Left ventricle myocardium superior (tissue), 1 donor: ENCODE data around the gene PIMREG. TPM values are rescaled to one million over a fixed set of nuclear protein-coding genes. Genes with fewer than 3 reads are reported as not detected.
A peak's percentile ranks its signal among the peaks of the same experiment; 100 is the strongest.

Source experiments
- ATAC-seq: fragments of 200-7000 bp; cut with Tn5 transposase; one replicate; pipeline ENCODE4 v1.9.1; 2020; ENCODE audit warnings: mild to moderate bottlenecking, moderate library complexity
- DNase-seq: peaks from one replicate; pipeline ENCODE4 v3.0.0-alpha.2; 2020
- intact Hi-C: fragments of 100-400 bp; cut with micrococcal nuclease; formaldehyde crosslinking; loops from one replicate; pipeline ENCODE4 v1.11.0; 2022
- long read RNA-seq: library from polyadenylated mRNA; unstranded; transcript quantifications from one replicate; pipeline ENCODE4 v2.0.0, GENCODE V29; 2021
- total RNA-seq: library from RNA; stranded (reverse); fragmentation: NEBNext Ultra II Directional; extraction: Animal tissue kit (Norgen Biotek cat#: 25700); gene quantifications from one replicate; pipeline ENCODE4 v1.2.1, GENCODE V29; 2021
- donor health status: DM: no; HTN: yes; CAD: no; lungs with severe emphysema.

Gene PIMREG, protein sequence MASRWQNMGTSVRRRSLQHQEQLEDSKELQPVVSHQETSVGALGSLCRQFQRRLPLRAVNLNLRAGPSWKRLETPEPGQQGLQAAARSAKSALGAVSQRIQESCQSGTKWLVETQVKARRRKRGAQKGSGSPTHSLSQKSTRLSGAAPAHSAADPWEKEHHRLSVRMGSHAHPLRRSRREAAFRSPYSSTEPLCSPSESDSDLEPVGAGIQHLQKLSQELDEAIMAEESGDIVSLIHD
- not detected for total RNA-seq
- long read RNA-seq = 0 reads

DNA sequence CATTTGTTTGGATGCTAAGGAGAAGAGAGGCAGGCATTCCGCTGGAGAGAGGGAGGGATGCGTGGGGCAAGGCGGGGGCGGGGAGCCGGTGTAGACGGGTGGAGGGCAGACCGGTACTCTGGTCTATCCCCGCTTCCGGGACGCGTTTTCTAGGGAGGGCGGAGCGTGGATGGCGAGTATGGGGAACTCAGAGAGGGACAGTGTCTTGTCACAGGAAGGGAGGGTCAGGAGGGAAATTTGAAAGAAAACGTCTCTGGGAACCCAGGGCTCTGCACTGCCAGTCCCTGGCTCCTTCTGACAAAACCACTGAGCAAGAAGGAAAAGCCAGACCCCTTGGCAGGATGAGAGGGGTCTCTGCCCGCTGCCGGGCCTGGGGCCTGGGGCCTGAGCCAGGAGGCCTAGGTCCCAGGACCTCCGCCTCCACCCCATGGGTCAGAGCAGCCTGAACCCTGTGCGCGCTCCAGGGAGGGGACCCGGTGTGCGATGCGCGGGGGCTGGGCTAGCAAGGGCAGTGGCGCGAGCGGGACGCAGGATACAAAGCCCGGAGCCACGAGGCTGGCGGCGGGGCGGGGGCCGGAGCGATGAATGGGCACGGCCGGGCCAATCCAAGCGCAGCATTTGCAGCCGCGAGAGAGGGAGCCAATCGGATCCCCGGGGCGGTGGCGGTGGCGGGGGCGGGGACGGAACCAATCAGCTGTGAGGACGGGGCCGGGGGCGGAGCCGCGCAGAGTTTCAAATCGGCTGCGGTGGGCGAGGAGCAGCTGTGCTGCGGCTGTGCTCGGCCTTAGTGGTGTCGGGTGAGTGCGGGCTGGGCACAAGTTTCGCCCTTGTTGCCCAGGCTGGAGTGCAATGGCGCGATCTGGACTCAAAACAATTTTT, at the start of gene PIMREG:
PIMREG (plus strand) TSS at position 764 of the 879 bp plus-strand sequence. CDS start 656 bp downstream, outside the sequence.
- peak; percentile 100 for ATAC-seq
- intact Hi-C loops = no loop called here
- peak; percentile 96 for DNase-seq

DNA sequence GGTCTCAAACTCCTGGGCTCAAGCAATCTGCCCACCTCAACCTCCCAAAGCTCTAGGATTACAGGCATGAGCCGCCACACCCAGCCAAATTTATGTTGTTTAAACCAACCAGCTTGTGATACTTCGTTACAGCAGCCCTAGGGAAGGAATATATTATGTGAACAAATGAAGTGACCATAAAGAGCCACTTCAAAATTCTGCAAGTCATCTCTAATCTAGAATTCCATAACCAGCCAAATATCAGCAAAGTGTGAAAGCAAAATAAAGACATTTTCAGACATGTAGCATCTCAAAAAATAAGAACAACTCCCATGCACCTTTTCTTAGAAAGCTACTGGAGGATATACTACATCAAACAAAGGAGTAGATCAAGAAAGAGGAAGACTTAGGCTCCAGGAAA, 45.3 kb upstream of the PIMREG start:
- no peak for DNase-seq
- intact Hi-C loops = no loop called here
- ATAC-seq = no peak

DNA sequence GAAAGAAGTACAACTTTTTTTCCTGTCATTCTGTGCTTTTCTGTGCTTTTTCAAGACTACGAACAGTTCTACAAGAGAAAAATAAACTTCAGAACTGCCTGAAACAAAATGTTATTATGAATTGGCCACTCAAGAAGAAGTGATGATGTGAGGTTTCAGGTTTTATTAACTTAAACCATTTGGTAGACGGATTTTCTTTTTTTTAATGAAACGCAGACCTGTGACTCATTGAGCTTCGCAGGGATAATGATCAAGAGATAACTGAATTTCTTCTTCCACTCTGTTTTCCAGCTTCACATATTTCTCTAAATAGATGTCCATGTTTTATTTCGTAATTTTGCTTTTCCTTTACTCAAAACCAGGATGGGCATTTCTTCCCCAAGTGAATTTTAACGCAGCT, 42.0 kb upstream of the PIMREG start:
- intact Hi-C loops = no loop called here
- DNase-seq (no peak), ATAC-seq (no peak)

DNA sequence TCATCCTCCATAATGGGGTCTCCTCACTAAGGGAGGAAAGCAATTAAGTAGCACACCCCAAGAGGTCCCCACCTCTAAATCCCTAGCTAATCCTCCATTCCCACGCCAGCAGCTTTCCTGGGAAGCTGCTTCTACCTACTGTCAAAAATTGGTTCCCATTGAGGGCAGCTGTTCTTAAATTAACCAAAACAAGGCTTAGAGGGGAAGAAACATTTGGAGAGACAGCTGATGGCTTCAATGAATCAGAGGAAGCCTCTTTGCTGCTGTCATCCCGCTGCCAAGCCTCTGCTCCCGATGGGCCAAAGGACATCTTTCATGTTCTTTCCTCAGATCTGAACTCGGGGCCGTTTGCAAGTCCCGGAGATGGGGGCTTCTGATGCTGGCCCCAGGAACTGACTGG, 36.0 kb upstream of the PIMREG start:
- intact Hi-C loops = no loop called here
- ATAC-seq = no peak
- no peak for DNase-seq

DNA sequence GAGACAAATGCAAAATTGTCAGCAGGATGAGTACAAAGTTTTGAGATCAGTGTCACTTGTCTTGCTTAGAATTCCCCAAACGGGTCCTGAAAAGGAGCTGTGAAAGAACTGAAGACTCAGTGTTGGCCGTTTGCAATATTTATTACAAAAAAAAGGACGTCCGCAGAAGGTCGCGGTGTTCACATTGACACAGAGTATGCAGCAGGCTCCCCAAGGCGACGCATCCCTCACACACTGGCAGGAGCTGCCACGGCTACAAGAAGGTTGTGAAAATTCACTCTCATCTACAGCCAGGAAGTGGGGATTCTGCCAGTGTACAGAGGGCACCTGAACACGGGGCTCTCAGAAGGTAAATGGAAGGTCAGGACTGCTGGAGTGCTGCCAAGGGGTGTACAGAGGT, 35.5 kb upstream of the PIMREG start:
- intact Hi-C loops = no loop called here
- ATAC-seq (no peak), DNase-seq (no peak)

DNA sequence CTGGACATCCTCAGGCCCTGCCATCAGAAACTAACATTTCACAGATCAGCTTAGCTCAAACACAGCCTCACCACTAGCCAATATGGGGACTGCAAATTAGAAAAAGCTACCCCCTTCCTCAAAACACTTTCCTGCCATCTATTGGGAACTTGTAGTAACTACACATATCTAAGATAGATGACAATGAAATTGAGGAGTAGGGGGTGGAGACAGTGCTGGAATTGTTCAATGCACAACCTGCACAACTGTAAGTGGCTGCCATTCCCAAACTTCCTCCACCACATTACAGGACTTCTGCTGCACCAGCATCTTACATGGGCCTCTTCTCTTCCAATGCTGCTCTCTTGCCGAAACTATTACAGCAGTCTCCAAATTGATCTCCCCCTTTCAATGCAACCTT, 31.2 kb upstream of the PIMREG start:
- intact Hi-C loops = no loop called here
- DNase-seq = no peak
- no peak for ATAC-seq

DNA sequence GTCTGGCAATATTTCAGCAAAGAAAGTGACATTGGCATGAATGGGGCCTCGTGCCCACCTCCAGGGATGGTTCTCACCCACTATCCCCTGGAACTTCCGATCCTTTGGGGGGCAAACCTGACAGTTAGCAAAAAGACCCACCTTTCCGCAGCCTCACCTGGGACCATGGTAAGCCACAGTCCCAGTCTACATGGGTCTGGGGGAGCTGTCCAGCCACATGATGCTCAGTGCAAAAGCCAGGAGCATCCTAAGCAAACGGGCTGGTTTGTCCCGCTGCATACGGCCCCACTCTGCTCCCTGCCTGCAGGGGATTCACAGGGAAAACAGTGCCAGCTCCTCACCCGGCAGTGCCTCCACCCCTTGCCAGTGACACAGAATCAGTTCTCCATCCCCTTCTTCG, 28.6 kb upstream of the PIMREG start:
- intact Hi-C loops = no loop called here
- ATAC-seq (no peak), DNase-seq (no peak)

DNA sequence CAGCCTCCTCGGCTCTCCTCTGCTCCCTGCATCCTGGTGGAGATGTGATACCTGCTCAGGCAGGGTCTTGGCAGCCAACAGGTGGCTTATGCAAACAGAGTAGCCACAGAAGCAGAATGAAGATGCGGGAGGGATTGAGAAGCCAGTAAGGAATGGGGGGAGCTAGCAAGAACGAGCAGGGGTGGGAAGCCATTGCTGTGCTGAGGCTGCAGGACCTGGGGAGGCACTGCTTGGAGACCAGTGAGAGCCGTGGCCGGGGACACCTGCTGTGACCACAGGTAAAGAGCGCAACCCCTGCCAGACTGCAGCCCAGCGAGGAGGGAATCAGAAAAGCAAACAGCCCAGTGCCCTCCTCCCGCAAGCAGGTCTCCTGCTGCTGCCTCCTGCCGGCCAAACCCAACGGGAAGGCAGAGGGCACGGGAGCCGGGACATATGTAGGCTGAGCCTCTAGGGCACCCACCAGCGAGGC, 24.0 kb upstream of the PIMREG start:
- no peak for ATAC-seq
- intact Hi-C loops = loop anchor here (5.0 kb wide), 1 partner anchor 833 kb away; no protein-coding TSS in a partner anchor
- no peak for DNase-seq

DNA sequence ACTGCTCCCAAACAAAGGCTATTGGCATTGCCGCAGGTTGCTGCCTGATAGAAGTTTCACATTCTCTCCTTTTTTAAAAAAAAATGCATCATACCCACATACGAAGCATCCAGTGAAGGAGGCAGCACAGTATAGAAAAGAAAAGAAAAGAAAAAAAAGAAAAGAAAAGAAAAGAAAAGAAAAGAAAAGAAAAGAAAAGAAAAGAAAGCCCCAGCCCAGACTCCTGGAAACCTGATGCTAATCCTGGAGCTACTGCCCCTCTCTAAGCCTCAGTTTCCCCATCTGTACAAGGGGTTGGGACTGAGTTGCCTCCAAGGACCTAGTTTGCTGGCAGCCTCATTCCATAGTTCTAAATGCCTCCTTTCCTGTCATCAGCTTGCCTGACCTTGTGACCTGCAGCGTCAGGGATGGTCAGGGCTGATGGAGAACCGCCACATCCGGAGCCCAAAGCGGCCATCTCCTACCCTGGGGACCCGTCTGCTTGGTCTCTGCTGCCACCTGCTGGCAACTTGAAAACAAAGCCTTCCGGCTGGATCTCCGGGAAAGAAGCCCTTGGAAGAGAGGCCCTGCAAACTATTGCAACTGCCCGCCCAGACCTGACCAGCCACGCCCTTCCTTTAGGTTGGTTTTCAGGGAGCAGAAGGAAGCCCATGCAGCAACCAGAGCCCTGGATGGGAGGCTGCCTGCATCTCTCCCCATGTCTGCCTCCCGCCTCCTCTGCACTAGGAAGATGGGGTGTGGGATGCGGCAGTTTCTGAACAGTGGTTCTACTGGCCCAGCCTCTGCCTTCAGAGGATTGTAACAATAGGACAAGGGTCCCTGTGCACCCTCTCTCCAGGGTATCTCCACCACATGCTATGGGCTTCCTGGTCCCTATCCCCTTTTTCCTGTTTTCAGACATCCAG, 22.3 kb upstream of the PIMREG start:
- ATAC-seq = peak; percentile 87
- intact Hi-C loops = loop anchor here (5.0 kb wide), 1 partner anchor 835 kb away; no protein-coding TSS in a partner anchor
- peak; percentile 76 for DNase-seq

DNA sequence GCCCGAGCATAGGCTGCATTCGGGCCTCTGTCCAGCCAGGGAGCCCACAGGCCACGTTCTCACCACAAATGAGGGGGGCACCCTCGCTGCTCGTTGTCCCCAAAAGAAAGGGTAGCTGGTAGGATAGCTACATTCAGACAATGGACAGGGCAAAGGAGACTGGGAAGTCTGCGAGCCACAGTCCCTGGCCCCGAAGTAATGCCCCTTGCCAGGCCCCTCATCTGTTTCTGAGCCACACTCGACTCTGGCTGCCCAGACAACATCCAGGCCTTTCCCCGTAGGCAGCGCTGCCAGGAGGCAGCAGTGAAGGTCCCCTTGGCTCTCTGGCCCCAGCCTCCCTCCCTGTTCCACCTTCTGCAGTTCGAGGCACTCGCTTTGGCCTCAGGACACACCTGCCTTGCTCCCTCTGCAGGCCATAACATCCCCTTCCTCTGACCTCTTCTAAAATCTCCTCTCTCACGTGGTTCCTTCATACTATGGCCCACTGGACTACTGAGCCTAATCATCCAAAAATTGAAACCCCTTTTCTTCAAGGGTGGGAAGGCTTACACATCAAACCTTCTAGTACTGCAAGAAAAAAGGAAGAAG, 21.5 kb upstream of the PIMREG start:
- intact Hi-C loops = loop anchor here (5.0 kb wide), 1 partner anchor 835 kb away; no protein-coding TSS in a partner anchor
- ATAC-seq (no peak), DNase-seq (no peak)

DNA sequence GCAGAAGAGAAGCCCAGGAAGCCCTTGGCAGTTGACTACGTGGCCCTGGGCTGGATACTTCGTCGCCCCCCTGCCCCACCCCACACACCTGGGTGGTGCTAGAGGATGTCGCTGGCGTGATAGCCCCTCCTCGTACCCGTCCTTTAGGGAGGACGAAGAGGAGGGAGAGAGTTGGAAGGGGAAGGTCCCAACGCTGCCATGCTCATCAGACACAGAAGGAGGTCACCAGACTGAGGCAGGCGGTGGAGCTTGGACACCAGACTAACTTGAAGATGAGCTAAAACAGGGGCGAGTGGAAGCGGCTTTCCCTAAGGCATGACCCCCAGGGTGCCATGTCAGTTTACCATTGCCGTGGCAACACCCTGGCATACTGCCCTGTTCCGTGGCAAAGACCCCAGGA, 20.3 kb upstream of the PIMREG start:
- intact Hi-C loops = loop anchor here (5.0 kb wide), 1 partner anchor 837 kb away; no protein-coding TSS in a partner anchor
- DNase-seq (no peak), ATAC-seq (no peak)

DNA sequence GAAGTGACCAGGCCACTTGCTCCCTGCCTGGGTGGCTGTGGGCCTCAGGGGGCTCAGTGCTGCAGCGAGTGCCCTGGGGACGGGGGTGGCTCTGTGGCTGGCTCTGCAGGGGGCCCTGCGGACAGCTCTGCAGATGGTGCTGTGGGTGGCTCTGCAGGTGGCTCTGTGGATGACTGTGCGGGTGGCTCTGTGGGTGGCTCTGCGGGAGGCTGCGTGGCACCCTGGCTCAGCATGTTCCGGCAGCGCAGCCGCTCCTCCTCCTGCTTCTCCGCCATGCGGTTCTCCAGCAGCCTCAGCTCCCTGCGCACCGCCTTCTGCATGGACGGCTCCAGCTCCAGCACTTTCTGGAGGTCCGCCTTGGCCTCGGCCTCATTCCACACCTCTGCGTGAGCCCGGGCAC, 18.8 kb upstream of the PIMREG start:
- no peak for DNase-seq
- intact Hi-C loops = no loop called here

DNA sequence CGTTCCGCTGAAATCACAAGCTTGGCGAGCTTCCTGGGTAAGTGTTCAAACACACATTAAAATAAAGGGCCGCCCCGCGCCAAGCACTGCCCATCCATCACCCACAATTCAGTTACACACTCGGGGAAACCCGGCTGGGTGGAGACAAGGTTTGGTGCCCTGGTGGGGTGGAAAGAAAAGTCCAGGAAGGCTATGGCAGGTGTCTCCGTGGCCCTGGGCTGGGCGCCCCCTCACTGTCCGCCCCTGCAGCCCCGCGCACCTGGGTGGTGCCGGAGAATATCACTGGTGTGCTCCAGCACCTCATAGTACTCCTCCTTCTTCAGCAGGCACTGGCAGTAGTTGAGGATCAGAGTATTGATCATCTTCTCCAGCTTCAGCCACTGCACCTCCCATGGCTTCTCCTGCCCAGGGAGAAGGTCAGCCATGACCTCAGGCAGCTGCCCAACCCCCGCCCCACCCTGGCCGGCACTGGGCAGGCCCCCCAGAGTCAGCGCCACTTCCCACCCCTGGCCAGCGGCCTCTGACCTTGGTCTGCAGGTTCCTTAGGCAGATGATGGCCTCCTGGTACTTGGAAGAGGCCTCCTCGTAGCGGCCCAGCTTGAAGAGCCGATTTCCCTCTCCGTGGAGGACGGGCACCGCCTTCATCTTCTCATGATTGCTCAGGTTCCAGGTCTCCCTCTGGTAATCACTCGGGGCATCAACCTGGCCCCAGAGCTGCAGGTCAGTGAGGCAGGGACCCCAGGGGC, 17.7 kb upstream of the PIMREG start:
- intact Hi-C loops = no loop called here
- no peak for DNase-seq
- ATAC-seq = no peak

More for the DNA sequence above, 18.8 kb upstream of the PIMREG start:
- ATAC-seq = no peak

DNA sequence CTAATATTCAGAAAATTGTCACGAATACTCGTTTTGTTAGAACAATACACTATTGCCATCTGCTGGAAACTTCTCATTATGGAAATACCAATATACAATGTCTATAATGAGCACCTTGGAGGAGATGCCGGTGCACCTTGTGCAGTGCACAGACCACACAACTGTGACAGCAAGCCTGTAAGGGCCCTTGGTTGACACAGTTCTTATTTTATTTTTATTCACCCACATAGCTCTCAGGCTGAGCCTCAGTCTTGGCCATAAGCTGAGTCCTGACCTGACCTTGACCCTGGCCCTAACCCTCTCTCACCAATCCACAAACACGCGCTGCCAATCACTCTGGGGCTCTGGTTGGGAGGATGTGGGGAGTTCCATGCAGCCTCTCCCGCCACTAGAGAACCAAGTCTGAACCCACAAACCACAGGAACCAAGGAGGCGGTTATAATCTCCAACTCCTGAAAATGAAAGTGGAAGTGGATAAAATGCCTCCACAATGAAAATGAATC, 16.9 kb upstream of the PIMREG start:
- no peak for ATAC-seq
- DNase-seq = no peak
- intact Hi-C loops = no loop called here

DNA sequence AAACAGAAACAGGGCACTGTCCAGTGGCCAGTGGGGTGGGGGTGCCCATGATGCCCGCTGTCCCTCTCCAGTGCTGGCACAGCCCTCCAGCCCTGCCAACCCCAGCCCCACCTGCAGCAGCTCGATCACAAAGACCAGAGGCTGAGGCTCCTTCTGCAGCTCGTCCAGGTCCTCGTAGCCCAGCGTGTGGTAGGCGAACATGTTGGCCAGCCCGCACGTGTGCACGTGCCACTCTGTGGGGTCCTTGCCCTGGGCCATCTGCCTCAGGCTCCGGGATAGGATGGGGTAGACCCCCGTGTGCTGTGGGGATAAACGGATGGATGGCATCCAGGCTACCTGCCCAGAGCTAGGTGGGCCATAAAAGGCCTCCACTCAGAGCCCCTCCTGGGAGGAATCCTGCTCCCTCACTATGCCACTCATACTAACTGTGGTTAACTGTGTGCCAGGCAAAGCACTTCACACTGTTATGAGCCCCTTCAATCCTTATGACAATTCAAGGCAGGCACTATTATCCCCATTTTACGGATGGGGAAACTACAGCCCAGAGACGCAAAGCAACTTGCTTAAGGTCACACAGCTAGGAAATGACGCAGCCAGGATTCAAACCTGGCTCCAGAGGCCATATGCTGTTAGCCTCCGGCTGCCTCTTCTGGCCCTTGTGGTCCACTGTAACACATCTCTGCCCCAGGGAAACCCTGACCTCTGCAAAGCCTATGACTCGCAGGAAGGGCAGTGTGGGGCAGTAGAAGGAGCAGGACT, 15.9 kb upstream of the PIMREG start:
- ATAC-seq = no peak
- intact Hi-C loops = no loop called here
- DNase-seq = no peak

DNA sequence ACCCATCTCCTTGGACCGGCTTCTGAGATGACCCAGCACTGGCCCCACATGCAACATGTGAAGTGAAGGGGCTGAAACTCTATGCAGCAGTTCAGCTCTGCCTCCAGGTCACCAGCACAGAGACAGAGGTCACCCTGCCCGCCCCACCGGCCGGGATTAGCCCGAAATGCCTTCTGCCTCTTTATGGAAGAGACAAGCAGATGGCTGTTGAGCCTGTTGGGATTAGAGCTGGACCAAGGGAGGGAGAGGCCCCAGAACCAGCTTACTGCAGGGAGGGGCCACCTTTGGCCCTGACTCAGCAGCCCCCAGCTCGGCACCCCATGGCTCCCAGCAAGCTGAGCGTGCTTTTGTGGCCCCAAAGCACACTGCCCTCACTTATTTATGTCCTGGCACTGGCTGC, 15.0 kb upstream of the PIMREG start:
- DNase-seq = no peak
- no peak for ATAC-seq
- intact Hi-C loops = no loop called here

DNA sequence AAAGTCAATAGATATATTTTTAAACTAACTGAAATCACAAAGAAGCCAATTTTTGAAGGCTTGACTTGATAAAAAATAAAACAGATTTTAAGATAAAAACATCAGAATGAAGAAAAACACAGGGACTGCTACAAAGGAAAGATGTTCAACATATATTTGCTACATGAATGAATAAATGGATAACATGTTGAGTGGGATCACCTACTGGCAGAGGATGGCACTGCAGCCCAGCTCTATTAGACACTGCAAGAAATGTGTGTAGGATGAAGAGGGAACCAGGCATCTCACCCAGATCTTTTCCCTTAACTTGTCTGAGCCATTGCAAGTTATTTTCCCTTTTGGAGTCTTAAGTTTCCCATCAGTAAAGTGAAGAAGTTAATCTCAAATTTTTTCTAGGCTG, 13.5 kb upstream of the PIMREG start:
- intact Hi-C loops = no loop called here
- DNase-seq = no peak
- ATAC-seq = no peak
